ENCODE data around the gene DEGS1.

Gene DEGS1

DNA sequence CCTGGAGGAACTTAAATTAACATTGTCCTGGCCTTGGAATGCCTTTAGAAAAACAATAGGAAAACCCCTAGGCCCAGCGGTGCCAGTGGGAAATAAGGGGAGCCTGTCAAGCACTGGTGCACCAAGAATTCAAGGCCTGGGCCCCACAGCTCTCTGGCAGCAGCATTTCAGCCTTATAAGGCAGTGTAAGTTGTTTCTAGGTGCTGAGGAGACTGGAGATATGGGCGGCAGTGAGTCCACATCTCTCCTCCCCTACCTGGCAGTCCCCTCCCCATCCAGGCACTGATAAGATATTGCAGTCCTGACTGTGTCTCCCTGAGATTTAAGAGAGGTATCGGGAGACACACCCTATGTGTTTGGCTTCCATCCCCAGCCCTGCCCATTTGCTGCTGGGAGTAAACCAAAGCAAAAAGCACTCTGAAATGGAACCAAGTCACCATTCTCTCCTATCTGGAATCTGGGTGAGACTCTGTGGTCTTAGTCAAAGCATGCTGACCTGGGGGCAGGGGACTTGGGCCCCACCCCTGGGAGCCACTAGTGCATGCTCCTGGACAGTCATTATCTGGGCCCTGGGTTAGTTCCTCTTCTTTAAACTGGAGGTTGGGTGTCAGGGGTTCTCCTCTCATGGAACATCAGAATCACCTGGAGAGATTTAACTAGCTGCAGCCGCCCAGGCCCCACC, 30.5 kb downstream of the DEGS1 start:
- DNase-seq (ENCODE audit: low read depth in 3 of 3) = no peak

- no peak for DNase-seq (ENCODE audit: low read depth in 3 of 3)
Observed at GRCh38 chr1:224216382-224216781, 33.3 kb downstream of the DEGS1 start.

DNA sequence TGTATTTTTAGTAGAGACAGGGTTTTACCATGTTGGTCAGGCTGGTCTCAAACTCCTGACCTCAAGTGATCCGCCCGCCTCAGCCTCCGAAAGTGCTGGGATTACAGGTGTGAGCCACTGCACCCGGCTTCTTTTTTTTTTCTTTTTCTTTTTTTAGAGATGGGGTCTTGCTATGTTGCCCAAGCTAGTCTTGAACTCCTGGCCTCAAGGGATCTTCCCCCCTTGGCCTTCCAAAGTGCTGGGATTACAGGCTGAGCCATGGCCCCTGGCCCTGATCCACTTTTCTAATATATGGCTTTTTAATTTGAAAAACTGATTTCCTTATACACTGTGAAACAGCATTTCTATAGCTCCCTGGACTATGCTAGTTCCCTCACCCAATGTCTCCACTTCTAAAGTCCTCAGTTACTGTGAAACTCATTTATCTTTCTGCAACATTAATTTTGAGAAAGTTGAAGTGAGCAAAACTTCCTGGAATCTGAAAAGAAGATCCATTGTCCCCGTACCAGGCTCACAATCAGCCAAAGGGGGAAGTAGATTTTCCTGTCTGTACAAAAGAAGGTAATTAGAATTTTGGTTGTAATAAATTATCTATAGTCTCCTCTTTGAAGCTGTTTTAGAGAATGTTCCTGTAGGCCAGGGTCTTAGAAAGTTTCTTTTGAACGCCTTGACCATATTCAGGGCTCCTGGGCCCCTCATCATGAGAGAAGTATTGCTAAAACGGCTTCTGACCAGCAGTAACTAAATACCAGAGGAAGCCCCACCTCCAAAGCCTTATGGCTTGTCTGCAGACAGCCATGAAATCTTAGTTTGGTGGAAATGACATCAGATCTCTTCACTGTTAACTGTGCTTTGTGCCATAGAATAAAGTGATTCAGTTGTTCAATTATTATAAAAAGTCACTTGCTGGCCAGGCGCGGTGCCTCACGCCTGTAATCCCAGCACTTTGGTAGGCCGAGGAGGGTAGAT, 34.9 kb downstream of the DEGS1 start:
- no peak for DNase-seq (ENCODE audit: low read depth in 3 of 3)

- no peak for DNase-seq (ENCODE audit: low read depth in 3 of 3)
Observed at GRCh38 chr1:224219011-224219611, 36.1 kb downstream of the DEGS1 start.

DNA sequence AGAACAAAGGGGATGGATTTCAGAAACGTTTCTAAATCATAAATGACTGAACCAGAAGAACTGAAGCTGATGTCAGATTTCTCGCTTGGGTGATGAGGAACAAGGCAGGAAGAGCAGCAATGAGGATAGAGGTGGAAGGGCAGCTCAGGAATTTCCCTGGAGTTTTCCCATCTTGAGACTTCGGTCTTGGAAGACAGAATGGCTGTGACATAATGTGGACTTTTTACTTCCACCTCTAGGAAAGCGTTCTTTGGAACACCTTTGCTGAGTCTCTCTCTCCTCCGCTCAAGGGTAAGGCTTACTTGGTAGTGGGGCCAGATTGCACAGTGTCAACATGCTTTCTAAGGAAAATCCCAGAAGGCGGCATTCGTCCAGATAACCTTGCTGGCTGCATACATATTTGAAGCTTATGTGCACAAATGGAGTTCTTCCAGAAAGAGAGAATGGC, 36.6 kb downstream of the DEGS1 start:
- no peak for DNase-seq (ENCODE audit: low read depth in 3 of 3)

GRCh38 chr1:224223819-224224714, 41.0 kb downstream of the DEGS1 start:
- DNase-seq (ENCODE audit: low read depth in 3 of 3) = no peak

GRCh38 chr1:224226849-224227502, 43.9 kb downstream of the DEGS1 start:
- DNase-seq (ENCODE audit: low read depth in 3 of 3) = no peak

DNA sequence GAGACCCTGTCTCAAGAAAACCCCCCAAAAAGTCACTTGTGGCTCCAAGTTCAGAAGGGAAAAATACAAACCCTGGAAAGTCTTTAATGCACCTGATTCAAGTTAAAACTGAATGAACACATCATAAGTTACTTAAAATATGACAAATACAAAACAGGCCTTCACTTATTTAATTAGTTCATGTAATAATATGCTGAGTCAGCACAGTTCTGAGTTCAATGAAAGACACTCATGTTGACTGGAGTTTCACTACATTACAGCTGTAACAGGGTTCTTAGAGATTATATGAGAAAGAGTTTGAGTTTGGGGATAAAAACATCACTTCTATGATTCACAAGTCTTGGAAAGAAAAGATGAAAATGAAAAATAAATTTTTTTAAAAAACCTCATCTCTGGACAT, 51.0 kb downstream of the DEGS1 start:
- DNase-seq (ENCODE audit: low read depth in 3 of 3) = no peak

- no peak for DNase-seq (ENCODE audit: low read depth in 3 of 3)
Observed at GRCh38 chr1:224235813-224236493, 52.9 kb downstream of the DEGS1 start.

GRCh38 chr1:224237119-224237881, 54.3 kb downstream of the DEGS1 start:
- no peak for DNase-seq (ENCODE audit: low read depth in 3 of 3)

GRCh38 chr1:224238212-224238611, 55.2 kb downstream of the DEGS1 start:
- no peak for DNase-seq (ENCODE audit: low read depth in 3 of 3)

GRCh38 chr1:224238756-224239155, 55.7 kb downstream of the DEGS1 start:
- no peak for DNase-seq (ENCODE audit: low read depth in 3 of 3)
